Activated CD4-positive, alpha-beta T cell treated with anti-CD3 and anti-CD28 coated beads, Interleukin-2, Interleukin-6, amounts not matched to agents 100 ng/mL and 50 ng/mL, durations not matched to agents 16 hours and 8 hours (primary cell): ENCODE measurements around the gene VAT1.

Experiments used
- DNase-seq: peaks from one replicate; pipeline ENCODE4 v3.0.0-alpha.2; 2020

Gene VAT1

GRCh38 chr17:43027091-43028032 lies 5.2 kb upstream of the VAT1 start:
- DNase-seq = no peak

- DNase-seq = no peak
These were observed 4.4 kb upstream of the VAT1 start for GRCh38 chr17:43026595-43026994.

GRCh38 chr17:43025766-43026537 lies 3.8 kb upstream of the VAT1 start:
- DNase-seq = no peak

GRCh38 chr17:43025290-43025657 lies 3.1 kb upstream of the VAT1 start:
- DNase-seq = no peak

- peak; percentile 76 for DNase-seq
These were observed 2.5 kb upstream of the VAT1 start, which contains the start of gene RND2 for GRCh38 chr17:43024407-43025289. RND2 (plus strand) TSS chr17:43025231; CDS start chr17:43025348, 117 bp downstream.

GRCh38 chr17:43020789-43021740 lies 1.1 kb downstream of the VAT1 start:
- DNase-seq = peak; percentile 27

GRCh38 chr17:43020030-43020621 lies 2.1 kb downstream of the VAT1 start:
- no peak for DNase-seq

GRCh38 chr17:43019418-43019817 lies 2.8 kb downstream of the VAT1 start:
- no peak for DNase-seq

- DNase-seq = no peak
These were observed 3.3 kb downstream of the VAT1 start for GRCh38 chr17:43018932-43019331.

GRCh38 chr17:43018008-43018853 lies 4.0 kb downstream of the VAT1 start:
- no peak for DNase-seq

GRCh38 chr17:43016216-43016615 lies 6.0 kb downstream of the VAT1 start:
- DNase-seq = no peak

- no peak for DNase-seq
These were observed 6.6 kb downstream of the VAT1 start for GRCh38 chr17:43015579-43015978.

GRCh38 chr17:43014649-43015542 lies 7.3 kb downstream of the VAT1 start:
- no peak for DNase-seq

GRCh38 chr17:43014020-43014648 lies 8.1 kb downstream of the VAT1 start:
- DNase-seq = no peak

GRCh38 chr17:43013296-43013695 lies 8.9 kb downstream of the VAT1 start:
- no peak for DNase-seq

GRCh38 chr17:43011728-43012472 lies 10.3 kb downstream of the VAT1 start:
- DNase-seq = no peak

- no peak for DNase-seq
These were observed 11.4 kb downstream of the VAT1 start for GRCh38 chr17:43010667-43011308.
